ENCODE measurements around the gene SGK1.

SGK1 gene

DNA sequence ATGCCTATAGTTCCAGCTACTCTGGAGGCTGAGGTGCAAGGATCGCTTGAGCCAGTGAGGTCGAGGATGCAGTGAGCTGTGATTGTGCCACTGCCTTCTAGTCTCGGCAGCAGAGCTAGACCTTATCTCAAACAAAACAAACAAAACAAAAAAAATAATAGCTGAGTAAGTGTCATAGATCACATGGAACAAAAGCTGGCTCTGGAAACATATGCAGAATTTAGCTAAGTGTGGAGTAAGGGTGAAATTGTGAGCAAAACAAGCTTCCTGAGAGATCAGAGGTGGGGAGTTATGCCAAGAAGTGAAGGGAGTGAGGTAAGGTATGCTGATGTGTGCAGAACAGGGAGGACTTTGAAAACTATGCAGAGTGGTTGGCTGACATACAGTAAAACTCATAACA, 18.7 kb downstream of the SGK1 start:
- Histone ChIP-seq H3K27ac (no peak overlapping the region), H3K4me2 (no peak overlapping the region), H3K4me3 (IDR thresholded peaks at IDR 0.05; ENCODE audit: insufficient read depth, low read depth, low read length) (no peak overlapping the region), H4K20me1 (ENCODE audit: insufficient read depth) (no peaks in the 10 kb centered on the region), H3K27me3 (ENCODE audit: insufficient read depth, low read depth) (no peaks in the 10 kb centered on the region), H3K79me2 (ENCODE audit: insufficient read depth, low read depth) (no peaks in the 10 kb centered on the region), H3K4me1 (ENCODE audit: low read depth, poor library complexity, severe bottlenecking) (peaks cover 28% of the 10 kb centered on the region), H3K36me3 (ENCODE audit: insufficient read depth) (no peaks in the 10 kb centered on the region), H3K9ac (no peak overlapping the region), H2AFZ (ENCODE audit: low read depth) (no peak overlapping the region)
- TF ChIP-seq, protein P1, sequence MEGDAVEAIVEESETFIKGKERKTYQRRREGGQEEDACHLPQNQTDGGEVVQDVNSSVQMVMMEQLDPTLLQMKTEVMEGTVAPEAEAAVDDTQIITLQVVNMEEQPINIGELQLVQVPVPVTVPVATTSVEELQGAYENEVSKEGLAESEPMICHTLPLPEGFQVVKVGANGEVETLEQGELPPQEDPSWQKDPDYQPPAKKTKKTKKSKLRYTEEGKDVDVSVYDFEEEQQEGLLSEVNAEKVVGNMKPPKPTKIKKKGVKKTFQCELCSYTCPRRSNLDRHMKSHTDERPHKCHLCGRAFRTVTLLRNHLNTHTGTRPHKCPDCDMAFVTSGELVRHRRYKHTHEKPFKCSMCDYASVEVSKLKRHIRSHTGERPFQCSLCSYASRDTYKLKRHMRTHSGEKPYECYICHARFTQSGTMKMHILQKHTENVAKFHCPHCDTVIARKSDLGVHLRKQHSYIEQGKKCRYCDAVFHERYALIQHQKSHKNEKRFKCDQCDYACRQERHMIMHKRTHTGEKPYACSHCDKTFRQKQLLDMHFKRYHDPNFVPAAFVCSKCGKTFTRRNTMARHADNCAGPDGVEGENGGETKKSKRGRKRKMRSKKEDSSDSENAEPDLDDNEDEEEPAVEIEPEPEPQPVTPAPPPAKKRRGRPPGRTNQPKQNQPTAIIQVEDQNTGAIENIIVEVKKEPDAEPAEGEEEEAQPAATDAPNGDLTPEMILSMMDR (conservative IDR thresholded peaks at IDR 0.05; ENCODE audit: low read depth, low read length): no peak

DNA sequence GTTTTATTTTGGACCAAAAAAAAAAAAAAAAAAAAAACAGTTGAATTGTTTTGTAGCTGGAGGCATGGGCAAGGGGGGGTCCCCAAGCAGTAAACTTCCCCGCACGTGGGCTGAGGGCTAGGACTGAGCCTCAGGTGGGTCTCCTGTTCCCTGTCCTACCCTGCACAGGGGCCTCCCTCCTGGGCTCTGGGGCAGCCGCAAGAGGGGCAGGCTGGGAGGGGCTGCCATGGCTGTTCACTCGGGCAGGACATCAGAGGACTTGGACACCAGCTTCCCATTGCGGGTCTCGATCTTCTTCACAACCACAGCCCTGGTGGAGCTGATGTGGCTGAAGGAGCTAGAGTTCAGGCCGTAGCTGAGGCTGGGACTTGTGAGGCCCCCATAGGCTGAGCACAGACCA, 21.1 kb downstream of the SGK1 start:
- Histone ChIP-seq H3K36me3 (ENCODE audit: insufficient read depth) (no peaks in the 10 kb centered on the region), H2AFZ (ENCODE audit: low read depth) (no peak overlapping the region), H3K27ac (no peak overlapping the region), H3K79me2 (ENCODE audit: insufficient read depth, low read depth) (no peaks in the 10 kb centered on the region), H3K4me2 (no peak overlapping the region), H3K9ac (no peak overlapping the region), H3K27me3 (ENCODE audit: insufficient read depth, low read depth) (no peaks in the 10 kb centered on the region), H4K20me1 (ENCODE audit: insufficient read depth) (no peaks in the 10 kb centered on the region), H3K4me3 (IDR thresholded peaks at IDR 0.05; ENCODE audit: insufficient read depth, low read depth, low read length) (no peak overlapping the region), H3K4me1 (ENCODE audit: low read depth, poor library complexity, severe bottlenecking) (peaks cover 28% of the 10 kb centered on the region)
- TF ChIP-seq, protein P1 (conservative IDR thresholded peaks at IDR 0.05; ENCODE audit: low read depth, low read length): no peak

DNA sequence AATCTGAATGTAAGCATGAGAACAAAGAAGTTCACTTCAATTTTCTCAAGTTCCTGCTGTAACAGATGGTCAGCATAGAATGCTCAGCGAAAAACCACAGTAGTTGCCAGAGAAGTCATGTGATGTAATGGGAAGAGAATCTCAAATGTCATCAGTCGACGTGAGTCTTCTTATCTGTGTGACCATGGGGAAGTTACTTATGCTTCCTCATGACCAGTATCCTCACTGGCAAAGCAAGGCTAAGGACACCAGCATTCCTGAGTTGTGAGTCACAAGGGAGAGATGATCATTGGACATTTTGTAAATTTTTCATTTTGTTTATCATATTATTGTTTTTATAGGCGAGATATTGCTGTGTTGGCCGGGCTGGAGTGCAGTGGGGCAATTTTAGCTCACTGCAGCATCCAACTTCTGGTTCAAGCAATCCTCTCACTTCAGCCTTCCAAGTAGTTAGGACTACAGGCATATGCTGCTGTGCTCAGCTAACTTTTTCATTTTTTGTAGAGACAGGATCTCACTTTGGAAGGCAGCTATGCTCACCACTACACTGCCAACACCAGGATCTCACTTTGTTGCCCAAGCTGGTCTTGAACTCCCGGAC, 21.9 kb downstream of the SGK1 start:
- no peak overlapping the region for H3K4me3 ChIP-seq (IDR thresholded peaks at IDR 0.05; ENCODE audit: insufficient read depth, low read depth, low read length)
- H3K4me2 ChIP-seq: peak overlapping the region; percentile 22
- peak overlapping the region; percentile 53 for H2AFZ ChIP-seq (ENCODE audit: low read depth)
- H3K9ac ChIP-seq: no peak overlapping the region; the same call in 1 of the 2 replicates
- H3K79me2 ChIP-seq (ENCODE audit: insufficient read depth, low read depth): no peaks in the 10 kb centered on the region
- no peaks in the 10 kb centered on the region for H3K36me3 ChIP-seq (ENCODE audit: insufficient read depth)
- peak overlapping the region; percentile 38 for H3K27ac ChIP-seq
- no peaks in the 10 kb centered on the region for H3K27me3 ChIP-seq (ENCODE audit: insufficient read depth, low read depth)
- H4K20me1 ChIP-seq (ENCODE audit: insufficient read depth): no peaks in the 10 kb centered on the region
- H3K4me1 ChIP-seq (ENCODE audit: low read depth, poor library complexity, severe bottlenecking): peaks cover 28% of the 10 kb centered on the region
- TF ChIP-seq, protein P1 (conservative IDR thresholded peaks at IDR 0.05; ENCODE audit: low read depth, low read length): no peak

DNA sequence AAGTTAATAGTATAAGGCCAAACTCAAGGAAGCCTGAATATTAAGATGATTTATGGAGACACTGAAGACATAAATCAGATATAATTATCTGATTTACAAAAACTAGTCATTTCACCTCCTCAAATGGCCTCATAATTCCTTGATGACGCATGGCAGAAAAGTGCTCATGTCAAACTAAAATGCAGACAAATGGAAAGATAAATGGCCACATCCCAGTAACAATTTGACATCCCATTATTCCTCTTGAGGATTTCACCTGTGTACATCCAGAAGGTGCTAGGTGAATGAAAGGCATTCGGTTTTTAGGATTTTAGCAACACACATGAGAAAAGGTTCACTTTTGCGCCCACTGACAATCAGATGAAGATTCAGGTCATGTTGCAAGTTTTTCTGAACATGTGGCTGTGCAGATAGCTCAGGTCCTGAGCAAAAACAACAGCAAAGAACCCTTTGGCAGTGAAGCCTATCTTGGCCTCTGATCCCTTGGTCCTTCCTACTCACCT, 24.2 kb downstream of the SGK1 start:
- TF ChIP-seq, protein P1 (conservative IDR thresholded peaks at IDR 0.05; ENCODE audit: low read depth, low read length): no peak
- Histone ChIP-seq H3K27ac (no peak overlapping the region), H3K9ac (no peak overlapping the region), H3K4me1 (ENCODE audit: low read depth, poor library complexity, severe bottlenecking) (peaks cover 30% of the 10 kb centered on the region), H3K27me3 (ENCODE audit: insufficient read depth, low read depth) (no peaks in the 10 kb centered on the region), H3K36me3 (ENCODE audit: insufficient read depth) (no peaks in the 10 kb centered on the region), H4K20me1 (ENCODE audit: insufficient read depth) (no peaks in the 10 kb centered on the region), H2AFZ (ENCODE audit: low read depth) (no peak overlapping the region), H3K4me3 (IDR thresholded peaks at IDR 0.05; ENCODE audit: insufficient read depth, low read depth, low read length) (no peak overlapping the region), H3K4me2 (no peak overlapping the region), H3K79me2 (ENCODE audit: insufficient read depth, low read depth) (no peaks in the 10 kb centered on the region)

Data from KMS-11 (cell line).